Cardiac muscle cell (in vitro differentiated cells and primary cell): ENCODE data around the gene GUK1. TPM values are rescaled to one million over a fixed set of nuclear protein-coding genes. Genes with fewer than 3 reads are reported as not detected.
A peak's percentile ranks its signal among the peaks of the same experiment; 100 is the strongest.

ENCODE experiments used
- DNase-seq, 2 donors: peaks; one replicate each; pipeline versions ENCODE4 v3.0.0 to v3.0.0-alpha.2; 2010 to 2017; ENCODE audit warnings: low read depth in 1 of 2, low spot score in 1 of 2
- H3K27ac ChIP-seq: fragments of 200-600 bp; sonication (generic); 2 replicates; pipeline ENCODE4 v1.5.1; 2016
- H3K27me3 ChIP-seq: fragments of 200-600 bp; sonication (generic); 2 replicates; pipeline ENCODE4 v1.6.0; 2016; ENCODE audit warnings: control low read depth
- H3K36me3 ChIP-seq: fragments of 200-600 bp; sonication (generic); 2 replicates; pipeline ENCODE4 v1.5.1; 2016; ENCODE audit warnings: control low read depth
- H3K4me1 ChIP-seq: fragments of 200-600 bp; sonication (generic); 2 replicates; pipeline ENCODE4 v1.8.1; 2017; ENCODE audit warnings: low read depth, mild to moderate bottlenecking, mixed run types
- H3K4me3 ChIP-seq: fragments of 200-600 bp; sonication (generic); 2 replicates; pipeline ENCODE4 v1.5.1; 2016; ENCODE audit warnings: mild to moderate bottlenecking
- H3K9me3 ChIP-seq: fragments of 200-600 bp; sonication (generic); 2 replicates; pipeline ENCODE4 v1.5.1; 2017; ENCODE audit warnings: low read depth, mild to moderate bottlenecking, control low read depth
- CTCF ChIP-seq: IDR thresholded peaks from 2 replicates; pipeline ENCODE4 v1.5.1; 2012; ENCODE audit warnings: low read depth, mild to moderate bottlenecking, low read length
- polyA plus RNA-seq: library from polyadenylated mRNA; unstranded; fragments of >200 nt; fragmentation: Nextera tagmentation; extraction: Ambion mirVana; gene quantifications from 2 replicates; pipeline ENCODE4 v1.2.1, GENCODE V29; 2016
- total RNA-seq: library from RNA; depleted of rRNA; stranded (reverse); fragments of >200 nt; gene quantifications from 2 replicates; pipeline ENCODE4 v1.2.3, GENCODE V29; 2016

The GUK1 gene
- total and polyA plus RNA-seq, 2 experiments from 2014 or later = 354 to 450 TPM

DNA sequence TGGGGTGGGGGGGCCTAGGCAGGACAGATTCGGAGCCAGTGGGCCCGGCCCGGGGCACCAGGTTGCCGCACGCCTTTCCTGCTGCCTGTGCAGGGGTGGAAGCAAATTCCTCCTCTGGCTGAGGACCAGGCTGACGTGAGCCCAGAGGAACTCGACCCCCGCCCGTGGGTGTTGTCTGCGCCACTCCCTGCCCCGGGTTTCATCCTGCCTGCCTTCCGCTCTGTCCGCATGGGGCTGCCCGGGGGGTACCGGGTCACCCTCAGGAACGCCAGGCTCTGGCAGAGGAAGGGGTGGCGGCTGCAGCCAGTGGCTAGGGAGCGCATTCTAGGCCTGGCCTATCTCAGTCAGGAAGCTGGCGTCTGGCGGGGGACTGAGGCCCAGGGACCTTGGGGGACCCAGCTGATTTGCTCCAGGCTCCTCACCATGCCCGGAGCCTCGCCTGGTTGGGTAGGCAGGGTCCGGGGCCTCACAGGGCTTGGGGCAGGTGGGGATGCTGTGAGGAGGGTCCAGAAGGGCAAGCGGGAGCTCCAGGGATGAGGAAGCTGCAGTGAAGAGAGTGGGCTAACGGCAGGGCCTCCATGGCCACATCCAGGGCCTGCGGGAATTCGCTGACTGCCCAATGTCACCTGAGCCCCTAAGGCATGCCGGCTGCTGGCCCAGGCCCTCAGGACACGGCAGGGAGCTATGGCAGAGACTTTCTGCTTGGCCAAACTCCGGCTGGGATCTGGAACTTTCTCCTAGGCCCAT is 23.1 kb downstream of the GUK1 start:
- Histone ChIP-seq H3K27ac (no peak overlapping the region), H3K4me1 (no peaks in the 10 kb centered on the region), H3K27me3 (no peaks in the 10 kb centered on the region), H3K36me3 (no peaks in the 10 kb centered on the region), H3K4me3 (no peak overlapping the region), H3K9me3 (no peaks in the 10 kb centered on the region)
- no peak for TF ChIP-seq CTCF
- peak in 1 of 2 donors; percentile 67 for DNase-seq

DNA sequence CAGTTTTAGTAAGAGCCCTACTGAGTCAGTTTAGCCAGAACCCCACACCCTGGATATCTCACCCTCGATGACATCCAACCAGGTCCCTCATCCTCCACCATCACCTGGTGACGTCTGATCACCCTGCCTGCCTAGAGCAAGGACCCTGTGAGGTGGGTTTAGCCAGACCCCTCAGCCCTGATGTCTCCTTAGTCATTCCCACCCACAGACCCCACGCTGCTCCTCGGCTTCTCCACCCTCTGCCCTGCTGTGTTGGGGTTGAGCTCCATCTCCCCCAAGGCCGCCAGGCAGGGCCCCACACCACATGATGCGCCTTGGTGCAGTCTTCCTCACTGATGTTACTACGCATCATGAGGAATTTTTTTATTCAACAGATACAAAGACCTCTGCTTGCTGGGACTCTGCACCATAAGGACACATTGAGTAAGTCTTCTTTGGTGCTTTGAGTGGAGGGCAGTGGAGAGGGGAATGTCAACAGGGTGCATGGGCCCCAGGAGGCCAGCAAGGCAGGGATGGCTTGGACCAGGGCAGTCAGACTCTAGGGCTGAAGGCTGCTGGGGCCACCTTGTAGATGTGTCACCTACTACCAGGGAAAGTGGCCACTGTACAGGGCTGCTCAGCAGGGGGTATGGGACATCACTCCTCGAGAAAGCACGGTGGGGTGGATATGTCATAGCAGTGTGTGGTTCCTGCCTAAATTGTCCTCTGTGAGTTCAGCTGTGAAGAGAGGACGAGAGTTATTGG is 23.9 kb downstream of the GUK1 start:
- H3K4me1 ChIP-seq = no peaks in the 10 kb centered on the region
- no peak for DNase-seq
- H3K4me3 ChIP-seq = no peak overlapping the region
- no peak for TF ChIP-seq CTCF
- no peak overlapping the region for H3K27ac ChIP-seq
- H3K27me3 ChIP-seq = no peaks in the 10 kb centered on the region
- H3K36me3 ChIP-seq = no peaks in the 10 kb centered on the region
- no peaks in the 10 kb centered on the region for H3K9me3 ChIP-seq

GRCh38 chr1:228164561-228165371 is 24.7 kb downstream of the GUK1 start:
- Histone ChIP-seq H3K4me3 (peak overlapping the region; percentile 30), H3K27me3 (no peaks in the 10 kb centered on the region), H3K27ac (peak overlapping the region; percentile 58), H3K9me3 (no peaks in the 10 kb centered on the region), H3K4me1 (no peaks in the 10 kb centered on the region), H3K36me3 (no peaks in the 10 kb centered on the region)
- no peak for DNase-seq
- TF ChIP-seq CTCF = no peak

GRCh38 chr1:228165372-228166169 is 25.5 kb downstream of the GUK1 start, which contains the start of gene IBA57:
Gene IBA57, plus strand, starts transcription at chr1:228165804. Its CDS starts 13 bp downstream, at chr1:228165817.
- no peaks in the 10 kb centered on the region for H3K27me3 ChIP-seq
- peak within 1 kb of the TSS; percentile 96 for H3K27ac ChIP-seq
- H3K36me3 ChIP-seq = no peaks in the 10 kb centered on the region
- H3K4me1 ChIP-seq = no peaks in the 10 kb centered on the region
- DNase-seq = peak; percentile 99 to 100
- H3K4me3 ChIP-seq = peak within 1 kb of the TSS; percentile 38
- peak; percentile 72 for TF ChIP-seq CTCF
- no peaks in the 10 kb centered on the region for H3K9me3 ChIP-seq
